T-helper 1 cell treated with Interleukin-12 subunit alpha and Interleukin-12 subunit beta and Interleukin-4 antibody, amounts not matched to agents 30 μg/mL and 1 μg/mL, for 36 hours (primary cell): ENCODE results near the gene TGM2.

ENCODE experiments used
- H3K27ac Mint-ChIP-seq: one replicate; pipeline ENCODE4 v1.8.0; 2021; ENCODE audit warnings: mild to moderate bottlenecking, mixed read lengths
- H3K27me3 Mint-ChIP-seq: one replicate; pipeline ENCODE4 v1.8.0; 2021; ENCODE audit warnings: low read depth, mixed read lengths
- H3K36me3 Mint-ChIP-seq: one replicate; pipeline ENCODE4 v1.8.0; 2021; ENCODE audit warnings: low read depth, mixed read lengths
- H3K4me1 Mint-ChIP-seq: one replicate; pipeline ENCODE4 v1.8.0; 2021; ENCODE audit warnings: low read depth, mixed read lengths
- H3K4me3 Mint-ChIP-seq: one replicate; pipeline ENCODE4 v1.8.0; 2021; ENCODE audit warnings: mild to moderate bottlenecking, moderate library complexity, mixed read lengths
- H3K9me3 Mint-ChIP-seq: one replicate; pipeline ENCODE4 v1.8.0; 2021; ENCODE audit warnings: mixed read lengths

Gene TGM2

GRCh38 chr20:38165089-38165965, at the start of gene TGM2:
Gene TGM2 (minus strand): TSS chr20:38165270. CDS start chr20:38165198, 72 bp downstream.
- Mint-ChIP-seq H3K9me3 (no peaks in the 10 kb centered on the region), H3K27me3 (peaks cover 13% of the 10 kb centered on the region), H3K36me3 (no peaks in the 10 kb centered on the region), H3K4me3 (peak within 1 kb of the TSS; percentile 38), H3K27ac (peak within 1 kb of the TSS; percentile 1), H3K4me1 (peaks cover 34% of the 10 kb centered on the region)

GRCh38 chr20:38214256-38215193, 49.5 kb upstream of the TGM2 start:
- no peaks in the 10 kb centered on the region for H3K4me1 Mint-ChIP-seq

GRCh38 chr20:38213607-38213940, 48.5 kb upstream of the TGM2 start:
- Mint-ChIP-seq H3K4me1 (no peaks in the 10 kb centered on the region), H3K9me3 (no peaks in the 10 kb centered on the region), H3K27ac (no peak overlapping the region), H3K27me3 (no peaks in the 10 kb centered on the region), H3K4me3 (no peak overlapping the region), H3K36me3 (no peaks in the 10 kb centered on the region)

More at GRCh38 chr20:38214256-38215193, 49.5 kb upstream of the TGM2 start:
- H3K36me3 Mint-ChIP-seq = no peaks in the 10 kb centered on the region
- H3K4me3 Mint-ChIP-seq = no peak overlapping the region
- no peaks in the 10 kb centered on the region for H3K9me3 Mint-ChIP-seq
- no peaks in the 10 kb centered on the region for H3K27me3 Mint-ChIP-seq
- H3K27ac Mint-ChIP-seq = no peak overlapping the region

DNA sequence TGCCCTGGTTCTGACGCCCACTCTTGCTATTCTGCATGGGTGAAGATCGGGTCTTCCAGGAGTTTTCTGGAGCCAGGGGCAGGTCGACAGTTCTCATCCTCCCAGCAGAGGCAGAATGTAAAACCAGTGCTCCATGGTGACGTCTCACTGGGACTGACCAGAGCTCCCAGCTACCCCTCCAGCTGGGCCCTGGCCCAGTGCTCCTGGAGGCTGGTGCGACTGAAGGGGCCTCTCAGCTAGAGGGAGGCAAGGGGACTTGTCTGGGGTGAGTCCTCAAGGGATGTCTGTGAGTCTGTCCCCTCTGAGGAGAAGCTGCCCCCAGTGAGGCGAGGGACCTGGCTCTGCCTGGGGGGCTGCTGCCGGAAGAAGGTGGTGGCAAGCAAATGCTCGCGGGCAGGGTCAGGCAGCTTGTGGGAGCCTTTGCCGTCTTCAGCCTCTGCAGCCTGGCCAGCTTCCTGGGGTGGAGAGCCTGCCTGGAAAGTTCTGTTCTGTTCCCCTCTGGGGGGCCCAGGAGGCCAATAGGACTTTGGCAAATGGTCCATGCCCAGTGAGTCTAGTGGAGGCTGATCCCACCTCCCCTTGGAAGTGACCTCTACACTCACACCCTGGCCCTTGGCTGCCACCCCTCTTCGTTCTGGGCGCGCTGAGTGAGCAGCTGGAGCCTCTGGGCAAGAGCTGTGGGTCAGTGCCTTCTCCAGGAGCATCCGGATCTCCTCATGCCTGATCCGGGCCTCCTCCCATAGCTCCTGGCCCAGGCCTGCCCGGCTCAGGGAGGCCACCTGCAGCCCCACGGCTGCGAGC, 47.9 kb upstream of the TGM2 start:
- H3K4me3 Mint-ChIP-seq = no peak overlapping the region
- H3K9me3 Mint-ChIP-seq = no peaks in the 10 kb centered on the region
- no peaks in the 10 kb centered on the region for H3K36me3 Mint-ChIP-seq
- no peak overlapping the region for H3K27ac Mint-ChIP-seq
- H3K4me1 Mint-ChIP-seq = no peaks in the 10 kb centered on the region
- H3K27me3 Mint-ChIP-seq = no peaks in the 10 kb centered on the region

GRCh38 chr20:38211200-38212097, 46.4 kb upstream of the TGM2 start:
- Mint-ChIP-seq H3K4me3 (no peak overlapping the region), H3K4me1 (no peaks in the 10 kb centered on the region), H3K36me3 (no peaks in the 10 kb centered on the region), H3K27ac (no peak overlapping the region), H3K9me3 (no peaks in the 10 kb centered on the region), H3K27me3 (peaks cover 8% of the 10 kb centered on the region)

- Mint-ChIP-seq H3K4me1 (no peaks in the 10 kb centered on the region), H3K27ac (no peak overlapping the region), H3K27me3 (peaks cover 14% of the 10 kb centered on the region), H3K36me3 (no peaks in the 10 kb centered on the region), H3K9me3 (no peaks in the 10 kb centered on the region), H3K4me3 (no peak overlapping the region)
Observed at GRCh38 chr20:38210741-38211140, 45.7 kb upstream of the TGM2 start.

GRCh38 chr20:38209736-38210405, 44.8 kb upstream of the TGM2 start:
- Mint-ChIP-seq H3K27ac (no peak overlapping the region), H3K27me3 (peaks cover 22% of the 10 kb centered on the region), H3K4me3 (no peak overlapping the region), H3K4me1 (no peaks in the 10 kb centered on the region), H3K9me3 (no peaks in the 10 kb centered on the region), H3K36me3 (no peaks in the 10 kb centered on the region)

- H3K9me3 Mint-ChIP-seq = no peaks in the 10 kb centered on the region
- no peaks in the 10 kb centered on the region for H3K36me3 Mint-ChIP-seq
- H3K27me3 Mint-ChIP-seq = peaks cover 27% of the 10 kb centered on the region
- no peaks in the 10 kb centered on the region for H3K4me1 Mint-ChIP-seq
- no peak overlapping the region for H3K27ac Mint-ChIP-seq
- no peak overlapping the region for H3K4me3 Mint-ChIP-seq
Observed at GRCh38 chr20:38209054-38209675, 44.1 kb upstream of the TGM2 start.

DNA sequence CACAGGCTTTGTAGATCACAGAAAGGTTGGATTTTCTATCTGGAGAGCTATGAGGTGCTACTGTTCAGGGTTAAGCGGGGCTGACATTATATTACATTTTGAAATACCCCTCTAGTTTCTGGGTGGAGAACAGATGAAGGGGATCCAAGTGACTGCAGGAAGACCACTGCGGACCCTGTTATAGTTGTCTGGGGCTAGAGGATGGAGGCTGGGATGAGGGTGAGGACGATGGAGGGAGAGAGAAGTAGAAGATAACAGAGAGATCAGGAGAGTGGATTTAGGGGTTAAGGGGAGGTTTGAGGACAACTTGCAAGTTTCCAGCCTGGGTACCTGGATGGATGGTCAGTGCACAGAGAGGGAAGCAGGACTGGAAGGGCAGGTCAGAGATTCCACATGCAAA, 43.5 kb upstream of the TGM2 start:
- no peak overlapping the region for H3K4me3 Mint-ChIP-seq
- no peak overlapping the region for H3K27ac Mint-ChIP-seq
- H3K36me3 Mint-ChIP-seq = no peaks in the 10 kb centered on the region
- no peaks in the 10 kb centered on the region for H3K9me3 Mint-ChIP-seq
- no peaks in the 10 kb centered on the region for H3K4me1 Mint-ChIP-seq
- peaks cover 32% of the 10 kb centered on the region for H3K27me3 Mint-ChIP-seq

- no peak overlapping the region for H3K27ac Mint-ChIP-seq
Observed at GRCh38 chr20:38208088-38208487, 43.0 kb upstream of the TGM2 start.

GRCh38 chr20:38207621-38208020, 42.6 kb upstream of the TGM2 start:
- H3K27me3 Mint-ChIP-seq = peaks cover 32% of the 10 kb centered on the region
- no peaks in the 10 kb centered on the region for H3K4me1 Mint-ChIP-seq
- no peaks in the 10 kb centered on the region for H3K36me3 Mint-ChIP-seq
- no peaks in the 10 kb centered on the region for H3K9me3 Mint-ChIP-seq
- H3K27ac Mint-ChIP-seq = no peak overlapping the region
- no peak overlapping the region for H3K4me3 Mint-ChIP-seq

More at GRCh38 chr20:38208088-38208487, 43.0 kb upstream of the TGM2 start:
- Mint-ChIP-seq H3K4me3 (no peak overlapping the region), H3K36me3 (no peaks in the 10 kb centered on the region), H3K9me3 (no peaks in the 10 kb centered on the region), H3K4me1 (no peaks in the 10 kb centered on the region), H3K27me3 (peaks cover 32% of the 10 kb centered on the region)

DNA sequence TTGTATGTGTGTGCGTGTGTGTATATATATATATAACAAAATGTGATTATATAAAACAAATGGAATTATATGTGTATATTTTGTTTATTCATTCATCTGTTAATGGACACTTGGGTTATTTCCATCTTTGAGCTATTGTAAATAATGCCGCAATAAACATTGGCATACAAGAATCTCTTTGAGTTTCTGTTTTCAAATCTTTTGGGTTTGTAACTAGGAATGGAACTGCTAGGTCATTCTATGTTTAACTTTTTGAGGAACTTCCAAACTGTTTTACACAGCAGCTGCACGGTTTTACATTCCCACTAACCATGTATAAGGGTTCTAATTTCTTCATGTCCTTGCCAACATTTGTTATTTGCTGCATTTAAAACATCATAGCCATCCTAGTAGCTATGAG, 39.9 kb upstream of the TGM2 start:
- Mint-ChIP-seq H3K4me1 (no peaks in the 10 kb centered on the region), H3K4me3 (no peak overlapping the region), H3K36me3 (no peaks in the 10 kb centered on the region), H3K27ac (no peak overlapping the region), H3K9me3 (no peaks in the 10 kb centered on the region), H3K27me3 (peaks cover 32% of the 10 kb centered on the region)

- H3K9me3 Mint-ChIP-seq = no peaks in the 10 kb centered on the region
- H3K27ac Mint-ChIP-seq = no peak overlapping the region
- no peaks in the 10 kb centered on the region for H3K36me3 Mint-ChIP-seq
- H3K4me3 Mint-ChIP-seq = no peak overlapping the region
- H3K27me3 Mint-ChIP-seq = peaks cover 32% of the 10 kb centered on the region
- no peaks in the 10 kb centered on the region for H3K4me1 Mint-ChIP-seq
Observed at GRCh38 chr20:38203981-38204357, 38.9 kb upstream of the TGM2 start.
